ENCODE data around the gene TXNDC5.

Gene TXNDC5

GRCh38 chr6:7848229-7848628, 62.4 kb downstream of the TXNDC5 start:
- DNase-seq: no peak

- no peak for DNase-seq
Measured at GRCh38 chr6:7846966-7847818, 63.4 kb downstream of the TXNDC5 start.

- no peak for DNase-seq
Measured at GRCh38 chr6:7841781-7842468, 68.7 kb downstream of the TXNDC5 start.

GRCh38 chr6:7836371-7837026, 74.1 kb downstream of the TXNDC5 start:
- no peak for DNase-seq

GRCh38 chr6:7833751-7834070, 76.9 kb downstream of the TXNDC5 start:
- DNase-seq: no peak

GRCh38 chr6:7832904-7833750, 77.5 kb downstream of the TXNDC5 start:
- DNase-seq: no peak
